K562 (cell line): ENCODE data around the gene DHRS3. TPM values are rescaled to one million over a fixed set of nuclear protein-coding genes. Genes with fewer than 3 reads are reported as not detected.

Experiments used
- CBX2 ChIP-seq: fragments of 200-600 bp; sonication (generic); IDR thresholded peaks from one replicate; pipeline ENCODE4 v1.6.1; 2012; ENCODE audit warnings: mild to moderate bottlenecking, low read length, inconsistent platforms; ENCODE audit not compliant: insufficient read depth, poor library complexity, severe bottlenecking
- CC2D1A ChIP-seq: fragments of 450-650 bp; IDR thresholded peaks from 2 replicates; pipeline ENCODE4 v1.6.1; 2017; ENCODE audit warnings: mild to moderate bottlenecking
- CXXC5 ChIP-seq: fragments of 250-450 bp; sonication (Bioruptor Pico); IDR thresholded peaks from 2 replicates; pipeline ENCODE4 v1.8.0; 2022; ENCODE audit warnings: inconsistent platforms, mild to moderate bottlenecking, moderate library complexity
- DDX20 ChIP-seq: fragments of 450-650 bp; IDR thresholded peaks from 2 replicates; pipeline ENCODE4 v1.6.1; 2016; ENCODE audit warnings: missing genetic modification characterization, low read depth, mild to moderate bottlenecking, missing compliant biosample characterization, moderate library complexity
- ESRRA ChIP-seq: fragments of 450-650 bp; IDR thresholded peaks from 2 replicates; pipeline ENCODE4 v1.6.1; 2014; ENCODE audit warnings: low read depth, mild to moderate bottlenecking, moderate library complexity, borderline replicate concordance
- FOXM1 ChIP-seq, 2 experiments: fragments of 450-650 bp in 1 of 2; sonication (generic) in 1 of 2; formaldehyde crosslinking in 1 of 2; IDR thresholded peaks; 2 replicates each; pipeline versions ENCODE4 v1.6.1 to v1.9.0; 2017 to 2022; ENCODE audit warnings: low read depth in 2 of 2, mild to moderate bottlenecking in 2 of 2, missing genetic modification reagents in 1 of 2, moderate library complexity in 1 of 2
- HDAC2 ChIP-seq: fragments of 450-650 bp; IDR thresholded peaks from 2 replicates; pipeline ENCODE4 v1.6.1; 2016; ENCODE audit warnings: mild to moderate bottlenecking
- HMGN3 ChIP-seq: IDR thresholded peaks from 2 replicates; pipeline ENCODE4 v1.6.1; 2011; ENCODE audit warnings: borderline replicate concordance, low read depth, mild to moderate bottlenecking, mixed read lengths, low read length; ENCODE audit not compliant: insufficient read length; ENCODE audit errors: extremely low read depth
- HNRNPH1 ChIP-seq: fragments of 200-400 bp; formaldehyde crosslinking; optimal IDR thresholded peaks from 2 replicates; pipeline ENCODE3; 2017; ENCODE audit warnings: low read depth, mild to moderate bottlenecking, low read length, moderate library complexity
- HOXB6 ChIP-seq: fragments of 250-450 bp; sonication (Bioruptor Pico); IDR thresholded peaks from 2 replicates; pipeline ENCODE4 v1.5.1; 2022; ENCODE audit warnings: mild to moderate bottlenecking, borderline replicate concordance
- KHSRP ChIP-seq: fragments of 450-650 bp; IDR thresholded peaks from 2 replicates; pipeline ENCODE4 v1.6.1; 2017
- KLF1 ChIP-seq: fragments of 450-650 bp; IDR thresholded peaks from 2 replicates; pipeline ENCODE4 v1.6.1; 2016; ENCODE audit warnings: missing genetic modification characterization, missing compliant biosample characterization
- MAZ ChIP-seq, 2 experiments: fragments of 450-650 bp in 1 of 2; sonication (generic) in 1 of 2; formaldehyde crosslinking; IDR thresholded peaks in 1 of 2; conservative IDR thresholded peaks in 1 of 2; 2 replicates each; pipeline versions ENCODE4 v1.4.0 to v1.5.0; 2020; ENCODE audit warnings: mild to moderate bottlenecking in 1 of 2, missing genetic modification reagents in 1 of 2
- NFE2 ChIP-seq: IDR thresholded peaks from 2 replicates; pipeline ENCODE4 v1.6.1; 2014; ENCODE audit warnings: antibody characterized with exemption, low read depth
- NR2C1 ChIP-seq, 2 experiments: fragments of 450-650 bp; IDR thresholded peaks; 2 replicates each; pipeline ENCODE4 v1.6.1; 2017; ENCODE audit warnings: mild to moderate bottlenecking in 2 of 2, antibody characterized with exemption in 1 of 2, inconsistent platforms in 1 of 2, missing compliant biosample characterization in 1 of 2, missing genetic modification characterization in 1 of 2
- NR3C1 ChIP-seq: sonication (generic); formaldehyde crosslinking; IDR thresholded peaks from 2 replicates; pipeline ENCODE4 v1.8.1; 2022; ENCODE audit warnings: missing genetic modification reagents
- SMAD4 ChIP-seq: fragments of 250-450 bp; sonication (Bioruptor Pico); conservative IDR thresholded peaks from 2 replicates; pipeline ENCODE4 v1.8.0; 2021; ENCODE audit warnings: inconsistent platforms, mild to moderate bottlenecking, moderate library complexity
- ZBTB1 ChIP-seq: sonication (generic); formaldehyde crosslinking; IDR thresholded peaks from 2 replicates; pipeline ENCODE4 v1.8.1; 2023; ENCODE audit warnings: missing genetic modification reagents, low read depth, mild to moderate bottlenecking, borderline replicate concordance
- ZFX ChIP-seq: sonication (generic); formaldehyde crosslinking; IDR thresholded peaks from 2 replicates; pipeline ENCODE4 v1.8.0; 2022; ENCODE audit warnings: mild to moderate bottlenecking, missing genetic modification reagents, moderate library complexity
- polyA plus RNA-seq, 8 experiments: library from polyadenylated mRNA; depleted of rRNA in 4 of 8; stranded (reverse) in 5 of 8; unstranded in 3 of 8; fragments of >200 nt; fragmentation: Nextera tagmentation in 2 of 8; fragmentation: Illumina TruSeq in 1 of 8; extraction: Ambion mirVana in 2 of 8; extraction: Trizol in 1 of 8; gene quantifications; 2 replicates each; pipeline versions ENCODE4 v1.2.1 to v1.2.3, GENCODE V29; 2011 to 2014; ENCODE audit warnings: inconsistent platforms in 1 of 8, missing spikeins in 1 of 8
- total RNA-seq, 7 experiments: library from RNA; depleted of rRNA in 6 of 7; stranded (reverse); fragments of >200 nt in 6 of 7; fragmentation: Illumina TruSeq in 2 of 7; extraction: Trizol in 2 of 7; gene quantifications; 2 replicates each; pipeline versions ENCODE4 v1.2.1 to v1.2.3, GENCODE V29; 2011 to 2021; ENCODE audit warnings: low replicate concordance in 1 of 7
- TF ChIP-seq, protein P1 (sequence below): fragments of 450-650 bp; IDR thresholded peaks from 2 replicates; pipeline ENCODE4 v1.6.1; 2016
- TF ChIP-seq, protein P2 (sequence below): IDR thresholded peaks from 2 replicates; pipeline ENCODE4 v1.6.1; 2012; ENCODE audit warnings: low read depth, low read length, improper control_type of control experiment, borderline replicate concordance
- TF ChIP-seq, protein P3 (sequence below), 2 experiments: fragments of 200-800 bp in 1 of 2; sonication (Bioruptor generic) in 1 of 2; sonication (generic) in 1 of 2; formaldehyde crosslinking in 1 of 2; IDR thresholded peaks in 1 of 2; conservative IDR thresholded peaks in 1 of 2; 2 replicates each; pipeline versions ENCODE4 v1.5.0 to v1.6.1; 2016 to 2020; ENCODE audit warnings: missing compliant biosample characterization in 1 of 2, missing genetic modification characterization in 1 of 2, missing genetic modification reagents in 1 of 2
- TF ChIP-seq, protein P4 (sequence below): sonication (generic); formaldehyde crosslinking; IDR thresholded peaks from 2 replicates; pipeline ENCODE4 v1.8.0; 2022; ENCODE audit warnings: mild to moderate bottlenecking, missing genetic modification reagents

DHRS3 gene
- total and polyA plus RNA-seq, 9 of the 15 experiments (the other 6 are each of a cell fraction or from before 2014, with no cell fraction given), result 21.0 to 116 (median 58.7) TPM

DNA sequence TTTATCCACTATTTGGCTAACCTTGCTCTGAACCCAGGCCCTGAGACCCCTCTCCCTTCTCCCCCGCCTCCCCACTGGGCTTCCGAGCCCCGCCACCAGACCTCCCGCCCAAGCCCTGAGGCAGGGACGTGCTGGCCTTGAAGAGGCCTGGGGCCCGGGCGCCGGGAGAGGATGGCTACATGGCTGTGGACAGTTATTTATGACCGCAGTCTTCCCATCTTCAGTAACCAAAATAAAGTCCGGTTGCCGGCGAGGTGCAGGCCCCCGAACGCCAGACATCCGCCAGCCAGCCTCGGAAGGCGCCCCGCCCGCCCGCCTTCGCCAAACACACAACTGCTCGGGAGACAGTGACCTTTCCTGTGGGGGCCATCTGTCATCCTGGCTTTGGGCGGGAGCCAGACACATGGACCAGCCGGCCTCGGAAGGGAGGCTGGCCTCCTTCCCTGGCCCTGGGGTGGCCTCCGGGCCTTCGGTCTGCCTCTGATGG lies 69.0 kb downstream of the DHRS3 start (continued):
- TF ChIP-seq, protein P1, sequence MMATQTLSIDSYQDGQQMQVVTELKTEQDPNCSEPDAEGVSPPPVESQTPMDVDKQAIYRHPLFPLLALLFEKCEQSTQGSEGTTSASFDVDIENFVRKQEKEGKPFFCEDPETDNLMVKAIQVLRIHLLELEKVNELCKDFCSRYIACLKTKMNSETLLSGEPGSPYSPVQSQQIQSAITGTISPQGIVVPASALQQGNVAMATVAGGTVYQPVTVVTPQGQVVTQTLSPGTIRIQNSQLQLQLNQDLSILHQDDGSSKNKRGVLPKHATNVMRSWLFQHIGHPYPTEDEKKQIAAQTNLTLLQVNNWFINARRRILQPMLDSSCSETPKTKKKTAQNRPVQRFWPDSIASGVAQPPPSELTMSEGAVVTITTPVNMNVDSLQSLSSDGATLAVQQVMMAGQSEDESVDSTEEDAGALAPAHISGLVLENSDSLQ, result peak; percentile 73
- TF ChIP-seq, protein P2, sequence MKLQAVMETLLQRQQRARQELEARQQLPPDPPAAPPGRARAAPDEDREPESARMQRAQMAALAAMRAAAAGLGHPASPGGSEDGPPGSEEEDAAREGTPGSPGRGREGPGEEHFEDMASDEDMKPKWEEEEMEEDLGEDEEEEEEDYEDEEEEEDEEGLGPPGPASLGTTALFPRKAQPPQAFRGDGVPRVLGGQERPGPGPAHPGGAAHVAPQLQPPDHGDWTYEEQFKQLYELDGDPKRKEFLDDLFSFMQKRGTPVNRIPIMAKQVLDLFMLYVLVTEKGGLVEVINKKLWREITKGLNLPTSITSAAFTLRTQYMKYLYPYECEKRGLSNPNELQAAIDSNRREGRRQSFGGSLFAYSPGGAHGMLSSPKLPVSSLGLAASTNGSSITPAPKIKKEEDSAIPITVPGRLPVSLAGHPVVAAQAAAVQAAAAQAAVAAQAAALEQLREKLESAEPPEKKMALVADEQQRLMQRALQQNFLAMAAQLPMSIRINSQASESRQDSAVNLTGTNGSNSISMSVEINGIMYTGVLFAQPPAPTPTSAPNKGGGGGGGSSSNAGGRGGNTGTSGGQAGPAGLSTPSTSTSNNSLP, result no peak
- TF ChIP-seq HNRNPH1 (no peak), ZBTB1 (peak; percentile 73; the same call in 1 of the 2 replicates), CXXC5 (peak; percentile 54), KHSRP (no peak), HMGN3 (peak; percentile 73), HOXB6 (no peak), SMAD4 (CRISPR knock-in tag) (peak; percentile 88), ESRRA (0 out of 2 replicates have a peak, but pooled peaks have one; percentile 41), HDAC2 (peak; percentile 24; the same call in 1 of the 2 replicates), NFE2 (0 out of 2 replicates have a peak, but pooled peaks have one; percentile 2), FOXM1 (IDR thresholded peaks at IDR 0.05; ENCODE audit: low read depth) (no peak), FOXM1 (CRISPR knock-in tag; IDR thresholded peaks at IDR 0.05; ENCODE audit: low read depth) (no peak; the same call in 1 of the 2 replicates), KLF1 (tag) (0 out of 2 replicates have a peak, but pooled peaks have one; percentile 30), NR2C1 (IDR thresholded peaks at IDR 0.05) (peak; percentile 46; the same call in 1 of the 2 replicates), NR2C1 (tag; IDR thresholded peaks at IDR 0.05) (peak; percentile 44; the same call in 1 of the 2 replicates), MAZ (CRISPR knock-in tag; conservative IDR thresholded peaks at IDR 0.05 in 1 of 2, IDR thresholded peaks at IDR 0.05 in 1 of 2) (peak in 1 of 2 experiments; percentile 55; a peak in 3 of 4 replicates), ZFX (CRISPR knock-in tag) (peak; percentile 68), CBX2 (no peak), NR3C1 (no peak), DDX20 (tag) (no peak), CC2D1A (no peak)
- TF ChIP-seq, protein P3, sequence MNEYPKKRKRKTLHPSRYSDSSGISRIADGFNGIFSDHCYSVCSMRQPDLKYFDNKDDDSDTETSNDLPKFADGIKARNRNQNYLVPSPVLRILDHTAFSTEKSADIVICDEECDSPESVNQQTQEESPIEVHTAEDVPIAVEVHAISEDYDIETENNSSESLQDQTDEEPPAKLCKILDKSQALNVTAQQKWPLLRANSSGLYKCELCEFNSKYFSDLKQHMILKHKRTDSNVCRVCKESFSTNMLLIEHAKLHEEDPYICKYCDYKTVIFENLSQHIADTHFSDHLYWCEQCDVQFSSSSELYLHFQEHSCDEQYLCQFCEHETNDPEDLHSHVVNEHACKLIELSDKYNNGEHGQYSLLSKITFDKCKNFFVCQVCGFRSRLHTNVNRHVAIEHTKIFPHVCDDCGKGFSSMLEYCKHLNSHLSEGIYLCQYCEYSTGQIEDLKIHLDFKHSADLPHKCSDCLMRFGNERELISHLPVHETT (CRISPR knock-in tag; conservative IDR thresholded peaks at IDR 0.05 in 1 of 2, IDR thresholded peaks at IDR 0.05 in 1 of 2), result peak in 1 of 2 experiments; percentile 24; a peak in 1 of 4 replicates
- TF ChIP-seq, protein P4, sequence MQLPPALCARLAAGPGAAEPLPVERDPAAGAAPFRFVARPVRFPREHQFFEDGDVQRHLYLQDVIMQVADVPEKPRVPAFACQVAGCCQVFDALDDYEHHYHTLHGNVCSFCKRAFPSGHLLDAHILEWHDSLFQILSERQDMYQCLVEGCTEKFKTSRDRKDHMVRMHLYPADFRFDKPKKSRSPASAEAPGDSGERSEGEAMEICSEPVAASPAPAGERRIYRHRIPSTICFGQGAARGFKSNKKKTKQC, result 0 out of 2 replicates have a peak, but pooled peaks have one; percentile 12
